Thyroid gland (tissue), 4 donors: ENCODE data around the gene KLK8. TPM values are rescaled to one million over a fixed set of nuclear protein-coding genes. Genes with fewer than 3 reads are reported as not detected.

Experiments
- DNase-seq, 2 donors: peaks; one replicate each; pipeline ENCODE4 v3.0.0-alpha.2; 2019
- H3K27ac ChIP-seq, 3 donors: fragments of 200-600 bp; sonication (generic); 1 replicate in 2 of 3; 2 replicates in 1 of 3; pipeline ENCODE4 v1.5.1; 2016 to 2019; ENCODE audit warnings: mild to moderate bottlenecking in 1 of 3, moderate library complexity in 1 of 3
- H3K27me3 ChIP-seq: fragments of 200-600 bp; sonication (generic); one replicate; pipeline ENCODE4 v1.5.1; 2019
- H3K36me3 ChIP-seq, 2 donors: fragments of 200-600 bp; sonication (generic); one replicate each; pipeline ENCODE4 v1.5.1; 2016 to 2019
- H3K4me1 ChIP-seq, 2 donors: fragments of 200-600 bp; sonication (generic); one replicate each; pipeline ENCODE4 v1.5.1; 2017 to 2019
- H3K4me3 ChIP-seq, 3 donors: fragments of 200-600 bp; sonication (generic); replicated peaks in 1 of 3; 1 replicate in 2 of 3; 2 replicates in 1 of 3; pipeline ENCODE4 v1.5.1; 2016; ENCODE audit warnings: mild to moderate bottlenecking in 1 of 3
- H3K9me3 ChIP-seq: fragments of 200-600 bp; sonication (generic); one replicate; pipeline ENCODE4 v1.5.1; 2017
- CTCF ChIP-seq, 6 experiments: fragments of 200-600 bp in 3 of 6; fragments of 450-650 bp in 3 of 6; sonication (generic) in 3 of 6; IDR thresholded peaks; one replicate each; pipeline ENCODE4 v1.5.1; 2016 to 2019; ENCODE audit warnings: antibody characterized with exemption in 6 of 6, mild to moderate bottlenecking in 2 of 6, inconsistent platforms in 1 of 6, moderate library complexity in 1 of 6
- POLR2A ChIP-seq, 2 donors: fragments of 450-650 bp; IDR thresholded peaks; one replicate each; pipeline ENCODE4 v1.6.1; 2017; ENCODE audit warnings: antibody characterized with exemption in 2 of 2, mild to moderate bottlenecking in 2 of 2, moderate library complexity in 1 of 2
- WGBS, 2 donors: methylation state at CpG; one replicate each; pipeline ENCODE4 v1.1.5; 2017; 5-methylcytosine and 5-hydroxymethylcytosine counted together
- intact Hi-C: fragments of 100-400 bp; cut with DNase I; formaldehyde crosslinking; loops from one replicate; pipeline ENCODE4 v1.15.1; 2023
- total RNA-seq, 4 donors: library from RNA; depleted of rRNA; stranded (reverse); fragments of >200 nt; gene quantifications; one replicate each; pipeline ENCODE4 v1.2.3, GENCODE V29; 2016

KLK8 gene
- total RNA-seq, 4 donors from 2014 or later = 0.78 TPM; not detected in 3

- Histone ChIP-seq H3K9me3 (no peaks in the 10 kb centered on the region), H3K27me3 (no peaks in the 10 kb centered on the region), H3K27ac (no peak overlapping the region), H3K4me3 (no peak overlapping the region), H3K36me3 (no peaks in the 10 kb centered on the region), H3K4me1 (no peaks in the 10 kb centered on the region)
- no peak for DNase-seq
- TF ChIP-seq CTCF (IDR thresholded peaks at IDR 0.05) (no peak), POLR2A (IDR thresholded peaks at IDR 0.05) (no peak)
- intact Hi-C loops = no loop called here
- WGBS, 2 donors = 34 to 37% methylated on average over 20 of the region's 20 CpGs
Measured at GRCh38 chr19:50967929-50968715, 33.3 kb downstream of the KLK8 start.

- TF ChIP-seq CTCF (IDR thresholded peaks at IDR 0.05) (no peak), POLR2A (IDR thresholded peaks at IDR 0.05) (no peak)
- WGBS, 2 donors = 90 to 91% methylated on average over 3 of the region's 3 CpGs
- Histone ChIP-seq H3K9me3 (no peaks in the 10 kb centered on the region), H3K4me1 (no peaks in the 10 kb centered on the region), H3K27me3 (no peaks in the 10 kb centered on the region), H3K27ac (no peak overlapping the region), H3K36me3 (no peaks in the 10 kb centered on the region), H3K4me3 (no peak overlapping the region)
- intact Hi-C loops = no loop called here
- no peak for DNase-seq
Measured at GRCh38 chr19:50964266-50964665, 37.1 kb downstream of the KLK8 start.

- no peaks in the 10 kb centered on the region for H3K27me3 ChIP-seq
- H3K4me1 ChIP-seq = no peaks in the 10 kb centered on the region
- TF ChIP-seq POLR2A (IDR thresholded peaks at IDR 0.05) (no peak), CTCF (IDR thresholded peaks at IDR 0.05) (no peak)
- no peak for DNase-seq
- 91 to 96% methylated on average over 5 to 6 of the region's 6 CpGs for WGBS, 2 donors
- intact Hi-C loops = no loop called here
- no peak overlapping the region for H3K4me3 ChIP-seq
- H3K36me3 ChIP-seq = no peaks in the 10 kb centered on the region
- no peaks in the 10 kb centered on the region for H3K9me3 ChIP-seq
- H3K27ac ChIP-seq = no peak overlapping the region
Measured at GRCh38 chr19:50963381-50963780, 38.0 kb downstream of the KLK8 start.

GRCh38 chr19:50962245-50962644 lies 39.2 kb downstream of the KLK8 start:
- Histone ChIP-seq H3K27ac (no peak overlapping the region), H3K4me1 (no peaks in the 10 kb centered on the region), H3K4me3 (no peak overlapping the region), H3K27me3 (no peaks in the 10 kb centered on the region), H3K36me3 (no peaks in the 10 kb centered on the region), H3K9me3 (no peaks in the 10 kb centered on the region)
- no peak for DNase-seq
- intact Hi-C loops = no loop called here
- TF ChIP-seq POLR2A (IDR thresholded peaks at IDR 0.05) = no peak
- TF ChIP-seq CTCF (IDR thresholded peaks at IDR 0.05) = no peak
- WGBS, 2 donors = 94 to 95% methylated on average over 1 of the region's 1 CpG

GRCh38 chr19:50959731-50960500 lies 41.5 kb downstream of the KLK8 start:
- Histone ChIP-seq H3K27me3 (no peaks in the 10 kb centered on the region), H3K36me3 (no peaks in the 10 kb centered on the region), H3K9me3 (no peaks in the 10 kb centered on the region), H3K4me1 (no peaks in the 10 kb centered on the region), H3K27ac (no peak overlapping the region), H3K4me3 (no peak overlapping the region)
- intact Hi-C loops = no loop called here
- no peak for DNase-seq
- TF ChIP-seq CTCF (IDR thresholded peaks at IDR 0.05) = no peak
- TF ChIP-seq POLR2A (IDR thresholded peaks at IDR 0.05) = no peak
- WGBS, 2 donors = 55 to 57% methylated on average over 8 to 9 of the region's 9 CpGs
